ENCODE data around the gene ZNF710. TPM values are rescaled to one million over a fixed set of nuclear protein-coding genes. Genes with fewer than 3 reads are reported as not detected.

The ZNF710 gene
- total RNA-seq, 1 donor from 2014 or later, result 24.2 TPM

GRCh38 chr15:89982315-89983055, 18.6 kb upstream of the ZNF710 start:
- Mint-ChIP-seq H3K36me3 (ENCODE audit: unreplicated experiment) (peaks cover 3% of the 10 kb centered on the region), H3K4me3 (ENCODE audit: unreplicated experiment) (no peak overlapping the region), H3K27me3 (ENCODE audit: unreplicated experiment) (peaks cover 40% of the 10 kb centered on the region), H3K27ac (ENCODE audit: unreplicated experiment) (no peak overlapping the region), H3K9me3 (ENCODE audit: unreplicated experiment) (no peaks in the 10 kb centered on the region), H3K4me1 (ENCODE audit: unreplicated experiment) (no peaks in the 10 kb centered on the region)
- TF ChIP-seq CTCF (IDR thresholded peaks at IDR 0.05), result no peak
- no peak for DNase-seq (ENCODE audit: extremely low spot score, unreplicated experiment)

GRCh38 chr15:89984001-89984400, 17.1 kb upstream of the ZNF710 start:
- peaks cover 3% of the 10 kb centered on the region for H3K36me3 Mint-ChIP-seq (ENCODE audit: unreplicated experiment)
- H3K4me3 Mint-ChIP-seq (ENCODE audit: unreplicated experiment), result no peak overlapping the region

GRCh38 chr15:89984421-89985010, 16.6 kb upstream of the ZNF710 start:
- peaks cover 3% of the 10 kb centered on the region for H3K36me3 Mint-ChIP-seq (ENCODE audit: unreplicated experiment)
- H3K9me3 Mint-ChIP-seq (ENCODE audit: unreplicated experiment), result no peaks in the 10 kb centered on the region
- no peaks in the 10 kb centered on the region for H3K4me1 Mint-ChIP-seq (ENCODE audit: unreplicated experiment)
- DNase-seq (ENCODE audit: extremely low spot score, unreplicated experiment), result no peak
- H3K4me3 Mint-ChIP-seq (ENCODE audit: unreplicated experiment), result no peak overlapping the region
- no peak for TF ChIP-seq CTCF (IDR thresholded peaks at IDR 0.05)
- H3K27me3 Mint-ChIP-seq (ENCODE audit: unreplicated experiment), result peaks cover 40% of the 10 kb centered on the region
- H3K27ac Mint-ChIP-seq (ENCODE audit: unreplicated experiment), result no peak overlapping the region

More at GRCh38 chr15:89984001-89984400, 17.1 kb upstream of the ZNF710 start:
- no peak for DNase-seq (ENCODE audit: extremely low spot score, unreplicated experiment)
- Mint-ChIP-seq H3K27ac (ENCODE audit: unreplicated experiment) (no peak overlapping the region), H3K4me1 (ENCODE audit: unreplicated experiment) (no peaks in the 10 kb centered on the region), H3K9me3 (ENCODE audit: unreplicated experiment) (no peaks in the 10 kb centered on the region), H3K27me3 (ENCODE audit: unreplicated experiment) (peaks cover 40% of the 10 kb centered on the region)
- TF ChIP-seq CTCF (IDR thresholded peaks at IDR 0.05), result no peak

GRCh38 chr15:89985111-89985510, 16.0 kb upstream of the ZNF710 start:
- H3K4me3 Mint-ChIP-seq (ENCODE audit: unreplicated experiment), result no peak overlapping the region
- TF ChIP-seq CTCF (IDR thresholded peaks at IDR 0.05), result no peak
- peaks cover 37% of the 10 kb centered on the region for H3K27me3 Mint-ChIP-seq (ENCODE audit: unreplicated experiment)
- DNase-seq (ENCODE audit: extremely low spot score, unreplicated experiment), result no peak
- no peaks in the 10 kb centered on the region for H3K4me1 Mint-ChIP-seq (ENCODE audit: unreplicated experiment)
- no peaks in the 10 kb centered on the region for H3K9me3 Mint-ChIP-seq (ENCODE audit: unreplicated experiment)
- H3K36me3 Mint-ChIP-seq (ENCODE audit: unreplicated experiment), result peaks cover 3% of the 10 kb centered on the region
- no peak overlapping the region for H3K27ac Mint-ChIP-seq (ENCODE audit: unreplicated experiment)

GRCh38 chr15:89991312-89991711, 9.8 kb upstream of the ZNF710 start:
- Mint-ChIP-seq H3K27me3 (ENCODE audit: unreplicated experiment) (peaks cover 17% of the 10 kb centered on the region), H3K9me3 (ENCODE audit: unreplicated experiment) (no peaks in the 10 kb centered on the region), H3K27ac (ENCODE audit: unreplicated experiment) (no peak overlapping the region), H3K36me3 (ENCODE audit: unreplicated experiment) (no peaks in the 10 kb centered on the region), H3K4me3 (ENCODE audit: unreplicated experiment) (no peak overlapping the region), H3K4me1 (ENCODE audit: unreplicated experiment) (no peaks in the 10 kb centered on the region)
- no peak for TF ChIP-seq CTCF (IDR thresholded peaks at IDR 0.05)
- DNase-seq (ENCODE audit: extremely low spot score, unreplicated experiment), result no peak

All from osteocyte (in vitro differentiated cells).